Vagina (tissue), 2 donors: ENCODE results near the gene MIA. TPM values are rescaled to one million over a fixed set of nuclear protein-coding genes. Genes with fewer than 3 reads are reported as not detected.

Source experiments
- DNase-seq, 2 donors: peaks; one replicate each; pipeline ENCODE4 v3.0.0-alpha.2; 2017; ENCODE audit errors: extremely low spot score in 2 of 2
- H3K27ac ChIP-seq: fragments of 200-600 bp; sonication (generic); one replicate; pipeline ENCODE4 v1.5.1; 2019
- H3K27me3 ChIP-seq: fragments of 200-600 bp; sonication (generic); one replicate; pipeline ENCODE4 v1.5.1; 2019
- H3K36me3 ChIP-seq, 2 donors: fragments of 200-600 bp; sonication (generic); one replicate each; pipeline ENCODE4 v1.5.1; 2017 to 2019
- H3K4me1 ChIP-seq: fragments of 200-600 bp; sonication (generic); one replicate; pipeline ENCODE4 v1.5.1; 2019
- H3K4me3 ChIP-seq, 2 donors: fragments of 200-600 bp; sonication (generic); 1 replicate in 1 of 2; 2 replicates in 1 of 2; pipeline ENCODE4 v1.5.1; 2016 to 2019
- H3K9me3 ChIP-seq: fragments of 200-600 bp; sonication (generic); one replicate; pipeline ENCODE4 v1.5.1; 2019
- CTCF ChIP-seq, 3 experiments: fragments of 450-650 bp in 2 of 3; fragments of 200-600 bp in 1 of 3; sonication (generic) in 1 of 3; IDR thresholded peaks; one replicate each; pipeline ENCODE4 v1.5.1; 2017 to 2019; ENCODE audit warnings: antibody characterized with exemption in 3 of 3, mild to moderate bottlenecking in 2 of 3, moderate library complexity in 2 of 3
- POLR2A ChIP-seq, 2 donors: fragments of 450-650 bp; IDR thresholded peaks; one replicate each; pipeline ENCODE4 v1.6.1; 2017; ENCODE audit warnings: antibody characterized with exemption in 2 of 2, mild to moderate bottlenecking in 2 of 2, moderate library complexity in 2 of 2
- POLR2AphosphoS5 ChIP-seq, 2 donors: sonication (generic); formaldehyde crosslinking; IDR thresholded peaks; one replicate each; pipeline ENCODE4 v1.9.0; 2017; ENCODE audit warnings: antibody characterized with exemption in 2 of 2, mild to moderate bottlenecking in 2 of 2, low read depth in 1 of 2; ENCODE audit not compliant: insufficient read depth in 1 of 2
- intact Hi-C: fragments of 100-400 bp; cut with DNase I; formaldehyde crosslinking; loops from one replicate; pipeline ENCODE4 v1.15.1; 2023
- total RNA-seq: library from RNA; depleted of rRNA; stranded (reverse); fragments of >200 nt; gene quantifications from one replicate; pipeline ENCODE4 v1.2.3, GENCODE V29; 2016

MIA gene
- total RNA-seq, 1 donor from 2014 or later: 11.0 TPM

GRCh38 chr19:40800997-40801377, 25.7 kb downstream of the MIA start:
- Histone ChIP-seq H3K27me3 (no peaks in the 10 kb centered on the region), H3K4me1 (peaks cover 72% of the 10 kb centered on the region), H3K4me3 (peak overlapping the region; percentile 73 to 95), H3K36me3 (peaks cover 0 to 8% of the 10 kb centered on the region in 2 donors), H3K27ac (peak overlapping the region; percentile 98), H3K9me3 (no peaks in the 10 kb centered on the region)
- DNase-seq: no peak
- intact Hi-C loops: loop anchor here (5.0 to 10.0 kb wide), 3 partner anchors 46 to 1071 kb away; partner anchors contain the start of genes ACTMAP and SNRPA
- TF ChIP-seq POLR2A (IDR thresholded peaks at IDR 0.05) (no peak), POLR2AphosphoS5 (IDR thresholded peaks at IDR 0.05; ENCODE audit: insufficient read depth in 1 of 2, low read depth in 1 of 2) (no peak), CTCF (IDR thresholded peaks at IDR 0.05) (no peak)

- intact Hi-C loops: loop anchor here (5.0 to 10.0 kb wide), 3 partner anchors 47 to 1071 kb away; partner anchors contain the start of genes ACTMAP and SNRPA
- Histone ChIP-seq H3K4me1 (peaks cover 78% of the 10 kb centered on the region), H3K27me3 (no peaks in the 10 kb centered on the region), H3K4me3 (peak overlapping the region; percentile 73 to 95), H3K36me3 (peaks cover 0 to 8% of the 10 kb centered on the region in 2 donors), H3K27ac (peak overlapping the region; percentile 98), H3K9me3 (no peaks in the 10 kb centered on the region)
- TF ChIP-seq POLR2A (IDR thresholded peaks at IDR 0.05): no peak
- peak in 1 of 2 donors; percentile 3 for TF ChIP-seq POLR2AphosphoS5 (IDR thresholded peaks at IDR 0.05; ENCODE audit: insufficient read depth in 1 of 2, low read depth in 1 of 2)
- TF ChIP-seq CTCF (IDR thresholded peaks at IDR 0.05): no peak
- DNase-seq: no peak
Measured at GRCh38 chr19:40801426-40802299, 26.3 kb downstream of the MIA start.

GRCh38 chr19:40802300-40803169, 27.2 kb downstream of the MIA start:
- DNase-seq: no peak
- Histone ChIP-seq H3K27me3 (no peaks in the 10 kb centered on the region), H3K4me1 (peaks cover 86% of the 10 kb centered on the region), H3K9me3 (no peaks in the 10 kb centered on the region), H3K4me3 (peak overlapping the region; percentile 73 to 95), H3K36me3 (peaks cover 0 to 8% of the 10 kb centered on the region in 2 donors), H3K27ac (peak overlapping the region; percentile 98)
- TF ChIP-seq POLR2A (IDR thresholded peaks at IDR 0.05) (no peak), POLR2AphosphoS5 (IDR thresholded peaks at IDR 0.05; ENCODE audit: insufficient read depth in 1 of 2, low read depth in 1 of 2) (peak; percentile 9 to 69)
- intact Hi-C loops: loop anchor here (5.0 to 10.0 kb wide), 3 partner anchors 48 to 1070 kb away; partner anchors contain the start of genes ACTMAP and SNRPA

- Histone ChIP-seq H3K27me3 (no peaks in the 10 kb centered on the region), H3K36me3 (peaks cover 0 to 11% of the 10 kb centered on the region in 2 donors), H3K27ac (peak overlapping the region; percentile 98), H3K4me1 (peaks cover 86% of the 10 kb centered on the region), H3K4me3 (peak overlapping the region; percentile 73 to 95), H3K9me3 (no peaks in the 10 kb centered on the region)
- no peak for DNase-seq
- intact Hi-C loops: loop anchor here (5.0 to 10.0 kb wide), 3 partner anchors 49 to 1069 kb away; partner anchors contain the start of genes ACTMAP and SNRPA
- TF ChIP-seq POLR2AphosphoS5 (IDR thresholded peaks at IDR 0.05; ENCODE audit: insufficient read depth in 1 of 2, low read depth in 1 of 2) (peak in 1 of 2 donors; percentile 7), POLR2A (IDR thresholded peaks at IDR 0.05) (no peak)
Measured at GRCh38 chr19:40803170-40803856, 28.0 kb downstream of the MIA start.

- H3K4me1 ChIP-seq: peaks cover 93% of the 10 kb centered on the region
- H3K36me3 ChIP-seq: peaks cover 0 to 16% of the 10 kb centered on the region in 2 donors
- intact Hi-C loops: loop anchor here (5.0 to 10.0 kb wide), 3 partner anchors 49 to 1068 kb away; partner anchors contain the start of genes ACTMAP and SNRPA
- H3K27me3 ChIP-seq: no peaks in the 10 kb centered on the region
- peak overlapping the region; percentile 98 for H3K27ac ChIP-seq
- DNase-seq: no peak
- H3K9me3 ChIP-seq: no peaks in the 10 kb centered on the region
- peak overlapping the region in 1 of 2 donors; percentile 73 for H3K4me3 ChIP-seq
- TF ChIP-seq POLR2AphosphoS5 (IDR thresholded peaks at IDR 0.05; ENCODE audit: insufficient read depth in 1 of 2, low read depth in 1 of 2) (no peak), CTCF (IDR thresholded peaks at IDR 0.05) (no peak), POLR2A (IDR thresholded peaks at IDR 0.05) (no peak)
Measured at GRCh38 chr19:40803857-40804782, 28.8 kb downstream of the MIA start.
